ENCODE measurements around the gene CDH13. TPM values are rescaled to one million over a fixed set of nuclear protein-coding genes. Genes with fewer than 3 reads are reported as not detected.

CDH13 gene
- total and polyA plus RNA-seq, 2 of the 8 experiments (the other 6 are each of a cell fraction or from before 2014, with no cell fraction given): 2.3 to 2.4 TPM

DNA sequence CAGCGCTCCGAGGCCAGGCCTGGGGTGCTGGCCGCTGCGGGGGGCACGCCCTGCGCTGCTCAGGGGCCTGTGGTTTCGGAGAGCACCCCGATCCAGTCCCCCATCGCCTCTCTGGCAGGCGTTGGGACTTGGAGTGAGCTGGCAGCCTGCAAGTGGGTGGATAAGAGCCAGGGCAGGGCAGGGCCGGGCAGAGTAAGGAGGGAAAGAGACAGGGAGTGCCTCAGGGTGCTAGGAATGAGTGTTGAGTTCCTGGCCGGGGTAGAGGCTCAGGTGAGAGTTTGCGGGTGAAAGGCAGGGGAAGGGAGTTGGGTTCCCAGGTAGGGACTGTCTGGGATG is 1.3 kb downstream of the CDH13 start (continued):
- no peak for TF ChIP-seq RFX5 (IDR thresholded peaks at IDR 0.05; ENCODE audit: borderline replicate concordance, low read depth, low read length)
